Coronary artery (tissue), 2 donors: ENCODE measurements around the gene CHPF2.

Experiments
- DNase-seq: peaks from one replicate; pipeline ENCODE4 v3.0.0-alpha.2; 2017; ENCODE audit warnings: low spot score
- H3K27ac ChIP-seq, 2 donors: fragments of 200-600 bp; sonication (generic); one replicate each; pipeline ENCODE4 v1.5.1; 2016 to 2019
- H3K4me3 ChIP-seq: fragments of 200-600 bp; sonication (generic); 2 replicates; pipeline ENCODE4 v1.5.1; 2016; ENCODE audit warnings: mild to moderate bottlenecking, moderate library complexity
- TF ChIP-seq, protein P1 (sequence below): fragments of 200-600 bp; sonication (generic); IDR thresholded peaks from one replicate; pipeline ENCODE4 v1.5.1; 2019; ENCODE audit warnings: antibody characterized with exemption

Gene CHPF2

DNA sequence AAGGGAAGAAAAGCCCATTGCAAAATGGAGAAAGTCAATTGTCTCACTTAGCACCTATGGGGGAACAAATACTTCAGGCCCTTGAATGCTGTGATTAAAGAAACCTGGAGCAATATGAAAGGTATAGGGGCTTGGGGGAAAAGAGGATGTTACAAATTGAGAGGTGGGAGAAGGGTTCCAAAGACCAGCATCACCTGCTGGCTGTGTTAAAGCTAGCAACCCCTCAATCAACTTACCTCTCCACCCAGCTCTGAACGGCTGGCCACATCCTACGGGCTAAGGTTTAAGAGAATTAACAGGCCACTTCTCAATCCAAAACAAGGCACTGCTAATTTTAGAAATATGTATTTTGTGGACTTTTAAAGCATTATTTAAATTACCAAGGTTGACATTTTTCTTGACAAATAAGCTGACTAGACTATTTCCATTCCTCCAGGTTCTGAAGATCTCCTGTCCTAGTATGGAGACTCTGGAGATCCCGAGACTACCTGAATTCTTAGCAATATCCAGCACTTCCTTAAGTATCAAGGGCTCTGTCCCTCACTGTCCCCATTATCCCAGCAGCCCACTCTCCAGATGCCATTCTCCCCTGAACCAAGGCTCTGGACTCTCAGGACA lies 21.0 kb upstream of the CHPF2 start:
- Histone ChIP-seq H3K4me3 (no peak overlapping the region), H3K27ac (no peak overlapping the region)
- DNase-seq: no peak
- TF ChIP-seq, protein P1, sequence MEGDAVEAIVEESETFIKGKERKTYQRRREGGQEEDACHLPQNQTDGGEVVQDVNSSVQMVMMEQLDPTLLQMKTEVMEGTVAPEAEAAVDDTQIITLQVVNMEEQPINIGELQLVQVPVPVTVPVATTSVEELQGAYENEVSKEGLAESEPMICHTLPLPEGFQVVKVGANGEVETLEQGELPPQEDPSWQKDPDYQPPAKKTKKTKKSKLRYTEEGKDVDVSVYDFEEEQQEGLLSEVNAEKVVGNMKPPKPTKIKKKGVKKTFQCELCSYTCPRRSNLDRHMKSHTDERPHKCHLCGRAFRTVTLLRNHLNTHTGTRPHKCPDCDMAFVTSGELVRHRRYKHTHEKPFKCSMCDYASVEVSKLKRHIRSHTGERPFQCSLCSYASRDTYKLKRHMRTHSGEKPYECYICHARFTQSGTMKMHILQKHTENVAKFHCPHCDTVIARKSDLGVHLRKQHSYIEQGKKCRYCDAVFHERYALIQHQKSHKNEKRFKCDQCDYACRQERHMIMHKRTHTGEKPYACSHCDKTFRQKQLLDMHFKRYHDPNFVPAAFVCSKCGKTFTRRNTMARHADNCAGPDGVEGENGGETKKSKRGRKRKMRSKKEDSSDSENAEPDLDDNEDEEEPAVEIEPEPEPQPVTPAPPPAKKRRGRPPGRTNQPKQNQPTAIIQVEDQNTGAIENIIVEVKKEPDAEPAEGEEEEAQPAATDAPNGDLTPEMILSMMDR: no peak

DNA sequence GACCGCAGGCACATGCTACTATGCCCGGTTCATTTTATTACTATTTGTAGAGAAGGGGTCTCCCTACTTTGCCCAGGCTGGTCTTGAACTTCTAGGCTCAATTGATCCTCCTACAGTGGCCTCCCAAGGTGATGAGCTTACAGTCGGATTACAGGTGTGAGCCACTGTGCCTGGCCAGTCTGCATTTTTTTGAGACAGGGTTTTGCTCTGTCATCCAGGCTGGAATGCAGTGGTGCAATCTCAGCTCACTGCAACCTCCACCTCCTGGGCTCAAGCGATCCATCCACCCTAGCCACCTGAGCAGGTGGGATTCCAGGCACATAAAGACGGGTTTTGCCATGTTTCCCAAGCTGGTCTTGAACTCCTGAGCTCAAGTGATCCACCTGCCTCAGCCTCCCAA lies 19.7 kb upstream of the CHPF2 start:
- Histone ChIP-seq H3K27ac (no peak overlapping the region), H3K4me3 (no peak overlapping the region)
- no peak for DNase-seq
- TF ChIP-seq, protein P1: no peak

DNA sequence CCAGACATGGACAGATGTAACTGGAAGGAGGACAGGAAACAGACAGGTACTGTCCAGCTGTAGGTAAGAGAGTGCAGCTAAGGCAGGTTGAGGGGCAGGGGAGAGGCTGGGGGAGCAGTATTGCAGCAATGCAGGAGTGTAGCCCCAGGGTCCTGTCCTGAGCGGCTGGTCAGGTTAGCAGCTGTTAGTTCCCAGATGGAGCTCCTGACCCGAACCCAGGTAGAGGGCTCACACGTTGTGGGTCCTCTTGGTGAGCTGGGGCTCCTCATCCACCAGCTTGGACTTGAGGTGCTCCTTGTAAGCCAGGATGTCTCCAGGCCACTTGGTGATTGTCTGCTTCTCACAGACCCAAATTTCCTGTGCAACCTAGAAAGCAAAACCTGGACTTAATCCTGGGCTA lies 18.5 kb upstream of the CHPF2 start:
- H3K4me3 ChIP-seq: no peak overlapping the region
- H3K27ac ChIP-seq: no peak overlapping the region
- TF ChIP-seq, protein P1: no peak
- DNase-seq: no peak

DNA sequence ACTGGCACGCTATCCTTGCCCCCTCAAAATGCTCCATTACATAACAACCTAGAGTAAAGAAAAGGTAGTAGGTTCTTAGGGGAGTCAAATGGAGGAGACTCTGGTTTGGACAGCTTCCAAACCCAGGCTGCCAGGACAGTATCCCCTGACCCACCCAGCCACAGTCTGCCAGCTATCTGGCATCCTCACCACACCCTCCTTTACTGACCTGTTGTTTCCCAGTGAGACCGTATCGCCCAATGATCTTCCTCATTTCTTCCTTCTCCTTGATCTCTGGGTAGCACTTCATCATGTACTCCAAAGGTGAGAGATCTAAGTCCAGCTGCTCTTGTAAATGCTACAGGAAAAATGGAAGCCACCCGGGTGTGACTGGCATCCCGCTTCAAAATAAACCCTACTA lies 16.9 kb upstream of the CHPF2 start:
- TF ChIP-seq, protein P1: no peak
- no peak overlapping the region for H3K27ac ChIP-seq
- no peak for DNase-seq
- no peak overlapping the region for H3K4me3 ChIP-seq

DNA sequence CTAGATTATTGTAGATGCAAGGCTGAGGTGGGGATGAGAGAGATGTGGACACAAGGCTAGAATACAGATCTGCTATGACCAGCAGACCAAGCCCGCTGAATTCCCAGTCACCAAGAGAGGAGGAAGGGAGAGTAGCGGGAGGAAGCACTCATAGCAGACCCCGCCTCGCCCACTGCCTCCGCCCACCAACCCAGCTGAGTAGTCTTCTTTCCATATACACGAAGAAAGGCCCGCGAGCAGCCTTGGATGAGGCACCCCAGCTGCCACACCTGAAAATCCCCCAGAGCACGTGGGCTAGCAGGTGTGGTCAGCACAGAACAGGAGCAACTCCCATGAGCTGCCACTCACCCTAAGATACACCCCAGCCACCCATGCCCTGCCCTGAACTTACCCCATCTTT lies 14.1 kb upstream of the CHPF2 start:
- Histone ChIP-seq H3K4me3 (no peak overlapping the region), H3K27ac (no peak overlapping the region)
- no peak for DNase-seq
- TF ChIP-seq, protein P1: no peak

DNA sequence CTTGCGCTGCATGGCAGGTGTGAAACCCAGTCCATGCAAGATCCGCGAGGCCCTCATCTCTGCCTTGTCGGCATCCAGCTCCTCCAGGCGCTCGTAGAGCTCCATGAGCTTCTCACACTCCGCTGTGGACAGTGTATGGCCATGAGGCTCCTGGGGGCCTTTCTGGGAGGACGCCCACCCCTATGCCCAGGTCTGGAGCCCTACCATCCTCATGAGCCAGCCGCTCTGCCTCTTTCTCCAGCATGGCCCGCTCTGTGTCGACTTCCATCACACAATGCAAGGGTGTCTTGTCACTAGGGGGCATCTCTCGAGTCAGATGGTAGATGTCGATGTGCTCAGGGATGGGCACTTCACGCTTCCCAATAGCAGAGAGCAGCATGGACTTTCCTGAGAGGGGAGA lies 8.6 kb upstream of the CHPF2 start:
- DNase-seq: no peak
- no peak overlapping the region for H3K27ac ChIP-seq
- H3K4me3 ChIP-seq: no peak overlapping the region
- TF ChIP-seq, protein P1: no peak

DNA sequence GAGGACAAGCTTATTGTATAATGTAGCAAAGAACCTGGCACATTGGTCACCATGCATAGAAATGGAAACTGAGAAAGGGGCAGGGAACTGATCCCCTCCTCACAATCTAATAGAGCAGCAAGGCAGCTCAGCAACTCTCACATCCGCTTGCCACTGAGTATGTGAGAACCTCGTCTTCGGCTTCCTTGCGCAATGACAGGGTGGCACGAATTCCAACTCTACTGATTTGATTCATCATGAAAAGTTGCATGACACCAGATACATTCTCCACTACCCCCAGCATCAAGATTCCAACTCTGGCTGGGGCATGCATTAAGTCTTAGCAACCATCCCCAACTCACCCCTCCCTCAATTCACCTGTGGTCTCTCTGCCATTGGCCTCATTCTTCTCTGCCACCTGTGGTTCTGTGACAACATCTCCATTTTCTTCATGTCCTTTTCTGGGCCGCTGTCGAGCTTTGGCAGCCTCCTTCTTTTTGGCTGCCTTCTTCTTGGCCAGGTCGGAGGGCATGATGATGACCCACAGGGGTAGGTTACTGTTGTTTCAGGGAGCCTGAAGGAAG lies 6.3 kb upstream of the CHPF2 start:
- TF ChIP-seq, protein P1: no peak
- no peak overlapping the region for H3K27ac ChIP-seq
- DNase-seq: no peak
- H3K4me3 ChIP-seq: peak overlapping the region; percentile 82
